ENCODE data around the gene UPK2. TPM values are rescaled to one million over a fixed set of nuclear protein-coding genes. Genes with fewer than 3 reads are reported as not detected.

The UPK2 gene
- total and polyA plus RNA-seq, 2 of the 13 experiments (the other 11 are each of a cell fraction or from before 2014, with no cell fraction given) = not detected

DNA sequence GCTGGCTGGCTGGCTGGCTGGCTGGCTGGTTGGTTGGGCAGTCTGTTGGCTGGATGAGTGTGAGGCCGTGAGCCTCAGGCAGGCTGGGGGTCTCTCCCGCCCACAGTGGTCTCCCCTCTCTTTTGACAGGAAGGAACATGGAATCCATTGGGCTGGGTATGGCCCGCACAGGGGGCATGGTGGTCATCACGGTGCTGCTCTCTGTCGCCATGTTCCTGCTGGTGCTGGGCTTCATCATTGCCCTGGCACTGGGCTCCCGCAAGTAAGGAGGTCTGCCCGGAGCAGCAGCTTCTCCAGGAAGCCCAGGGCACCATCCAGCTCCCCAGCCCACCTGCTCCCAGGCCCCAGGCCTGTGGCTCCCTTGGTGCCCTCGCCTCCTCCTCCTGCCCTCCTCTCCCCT lies 1.9 kb downstream of the UPK2 start:
- TF ChIP-seq ELK4 (CRISPR knock-in tag; IDR thresholded peaks at IDR 0.05; ENCODE audit: borderline replicate concordance) (no peak), PLRG1 (conservative IDR thresholded peaks at IDR 0.05) (no peak), PHF21A (CRISPR knock-in tag; IDR thresholded peaks at IDR 0.05) (no peak), KLF11 (CRISPR knock-in tag; IDR thresholded peaks at IDR 0.05) (no peak)
- TF ChIP-seq, protein P1, sequence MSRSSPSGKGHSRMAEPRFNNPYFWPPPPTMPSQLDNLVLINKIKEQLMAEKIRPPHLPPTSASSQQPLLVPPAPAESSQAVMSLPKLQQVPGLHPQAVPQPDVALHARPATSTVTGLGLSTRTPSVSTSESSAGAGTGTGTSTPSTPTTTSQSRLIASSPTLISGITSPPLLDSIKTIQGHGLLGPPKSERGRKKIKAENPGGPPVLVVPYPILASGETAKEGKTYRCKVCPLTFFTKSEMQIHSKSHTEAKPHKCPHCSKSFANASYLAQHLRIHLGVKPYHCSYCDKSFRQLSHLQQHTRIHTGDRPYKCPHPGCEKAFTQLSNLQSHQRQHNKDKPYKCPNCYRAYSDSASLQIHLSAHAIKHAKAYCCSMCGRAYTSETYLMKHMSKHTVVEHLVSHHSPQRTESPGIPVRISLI (CRISPR knock-in tag; IDR thresholded peaks at IDR 0.05; ENCODE audit: borderline replicate concordance) = no peak
- H3K27me3 ChIP-seq (ENCODE audit: control insufficient read depth in 1 of 2, insufficient read depth in 2 of 2, low read length in 2 of 2) = peaks cover 2 to 61% of the 10 kb centered on the region in 2 experiments; a peak in 4 of 5 replicates
- H4K20me1 ChIP-seq (ENCODE audit: insufficient read depth, low read length) = no peaks in the 10 kb centered on the region
- no peaks in the 10 kb centered on the region for H3K9me3 ChIP-seq (ENCODE audit: low read length)
- no peak overlapping the region for H3K27ac ChIP-seq (ENCODE audit: extremely low read length, insufficient read depth, low read length)
- POLR2A ChIA-PET = no interaction called here
- no peaks in the 10 kb centered on the region for H3K36me3 ChIP-seq (replicated peaks in 1 of 2; ENCODE audit: control insufficient read depth in 1 of 2, insufficient read depth in 2 of 2, low read length in 2 of 2)
- H3K9ac ChIP-seq (ENCODE audit: insufficient read depth, low read depth, low read length) = no peak overlapping the region
- H3K4me2 ChIP-seq (ENCODE audit: low read depth, low read length) = no peak overlapping the region
- no peak overlapping the region for H2AFZ ChIP-seq (ENCODE audit: low read length)
- no peaks in the 10 kb centered on the region for H3K79me2 ChIP-seq (ENCODE audit: insufficient read depth, low read length)
- no peaks in the 10 kb centered on the region; the same call in 1 of the 2 replicates for H3K4me1 ChIP-seq (ENCODE audit: insufficient read depth, low read length)
- FAIRE-seq = no peak
- no peak for ATAC-seq
- BruUV-seq (replicated peaks) = no TSS peak
- WGBS (ENCODE audit: low lambda C conversion rate) = 11% methylated on average over 3 of the region's 8 CpGs
- intact Hi-C loops (cut with micrococcal nuclease; ENCODE audit: unreplicated experiment) = no loop called here
- CTCF ChIA-PET (ENCODE audit: low intra/inter-chr PET ratio, low total read pairs) = no interaction called here
- DNase-seq (ENCODE audit: low spot score) = no peak
- no peak overlapping the region for H3K4me3 ChIP-seq (replicated peaks in 1 of 3; ENCODE audit: insufficient read depth in 1 of 3, low read depth in 2 of 3, low read length in 3 of 3)
- in situ Hi-C loops (cut with HindIII; ENCODE audit: extremely low pct_ligation_motif_present, low pct_unique_long_range_greater_than_20kb) = loop anchor here (5.0 kb wide), 1 partner anchor 266 kb away; no protein-coding TSS in a partner anchor

DNA sequence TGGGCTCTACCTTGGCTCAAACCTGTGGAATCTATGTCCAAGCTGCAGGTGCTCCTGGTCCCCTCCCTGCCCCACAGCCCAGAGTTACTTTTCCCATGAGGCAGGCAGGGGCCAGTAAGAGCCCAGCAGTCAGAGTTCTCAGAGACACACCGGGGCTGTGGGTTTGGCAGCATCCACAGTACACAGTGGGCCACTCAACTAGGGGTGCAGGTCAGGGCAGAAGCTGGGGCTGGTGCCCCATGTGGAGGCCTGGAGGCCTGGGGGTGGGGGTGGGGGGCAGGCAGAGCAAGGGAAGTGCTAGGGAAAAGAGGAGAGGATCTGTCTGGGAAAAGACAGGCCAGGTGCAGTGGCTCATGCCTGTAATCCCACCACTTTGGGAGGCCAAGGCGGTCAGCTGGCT lies 2.5 kb downstream of the UPK2 start:
- H3K4me1 ChIP-seq (ENCODE audit: insufficient read depth, low read length) = no peaks in the 10 kb centered on the region; the same call in 1 of the 2 replicates
- whole genome bisulfite sequencing (ENCODE audit: low lambda C conversion rate) = 6% methylated on average over 2 of the region's 2 CpGs
- intact Hi-C loops (cut with micrococcal nuclease; ENCODE audit: unreplicated experiment) (no loop called here), in situ Hi-C loops (cut with HindIII; ENCODE audit: extremely low pct_ligation_motif_present, low pct_unique_long_range_greater_than_20kb) (loop anchor here (5.0 kb wide), 1 partner anchor 266 kb away; no protein-coding TSS in a partner anchor)
- POLR2A ChIA-PET = no interaction called here
- H3K27me3 ChIP-seq (ENCODE audit: control insufficient read depth in 1 of 2, insufficient read depth in 2 of 2, low read length in 2 of 2) = peaks cover 2 to 58% of the 10 kb centered on the region in 2 experiments; a peak in 4 of 5 replicates
- FAIRE-seq (no peak), ATAC-seq (no peak), DNase-seq (ENCODE audit: low spot score) (no peak)
- TF ChIP-seq KMT2B (CRISPR knock-in tag; IDR thresholded peaks at IDR 0.05) (no peak), TBP (CRISPR knock-in tag; IDR thresholded peaks at IDR 0.05) (no peak), ZNF775 (CRISPR knock-in tag; IDR thresholded peaks at IDR 0.05; ENCODE audit: borderline replicate concordance) (no peak), CEBPG (CRISPR knock-in tag; IDR thresholded peaks at IDR 0.05) (no peak), POLR2AphosphoS5 (IDR thresholded peaks at IDR 0.05; ENCODE audit: low read depth, low read length) (no peak)
- TF ChIP-seq, protein P2, sequence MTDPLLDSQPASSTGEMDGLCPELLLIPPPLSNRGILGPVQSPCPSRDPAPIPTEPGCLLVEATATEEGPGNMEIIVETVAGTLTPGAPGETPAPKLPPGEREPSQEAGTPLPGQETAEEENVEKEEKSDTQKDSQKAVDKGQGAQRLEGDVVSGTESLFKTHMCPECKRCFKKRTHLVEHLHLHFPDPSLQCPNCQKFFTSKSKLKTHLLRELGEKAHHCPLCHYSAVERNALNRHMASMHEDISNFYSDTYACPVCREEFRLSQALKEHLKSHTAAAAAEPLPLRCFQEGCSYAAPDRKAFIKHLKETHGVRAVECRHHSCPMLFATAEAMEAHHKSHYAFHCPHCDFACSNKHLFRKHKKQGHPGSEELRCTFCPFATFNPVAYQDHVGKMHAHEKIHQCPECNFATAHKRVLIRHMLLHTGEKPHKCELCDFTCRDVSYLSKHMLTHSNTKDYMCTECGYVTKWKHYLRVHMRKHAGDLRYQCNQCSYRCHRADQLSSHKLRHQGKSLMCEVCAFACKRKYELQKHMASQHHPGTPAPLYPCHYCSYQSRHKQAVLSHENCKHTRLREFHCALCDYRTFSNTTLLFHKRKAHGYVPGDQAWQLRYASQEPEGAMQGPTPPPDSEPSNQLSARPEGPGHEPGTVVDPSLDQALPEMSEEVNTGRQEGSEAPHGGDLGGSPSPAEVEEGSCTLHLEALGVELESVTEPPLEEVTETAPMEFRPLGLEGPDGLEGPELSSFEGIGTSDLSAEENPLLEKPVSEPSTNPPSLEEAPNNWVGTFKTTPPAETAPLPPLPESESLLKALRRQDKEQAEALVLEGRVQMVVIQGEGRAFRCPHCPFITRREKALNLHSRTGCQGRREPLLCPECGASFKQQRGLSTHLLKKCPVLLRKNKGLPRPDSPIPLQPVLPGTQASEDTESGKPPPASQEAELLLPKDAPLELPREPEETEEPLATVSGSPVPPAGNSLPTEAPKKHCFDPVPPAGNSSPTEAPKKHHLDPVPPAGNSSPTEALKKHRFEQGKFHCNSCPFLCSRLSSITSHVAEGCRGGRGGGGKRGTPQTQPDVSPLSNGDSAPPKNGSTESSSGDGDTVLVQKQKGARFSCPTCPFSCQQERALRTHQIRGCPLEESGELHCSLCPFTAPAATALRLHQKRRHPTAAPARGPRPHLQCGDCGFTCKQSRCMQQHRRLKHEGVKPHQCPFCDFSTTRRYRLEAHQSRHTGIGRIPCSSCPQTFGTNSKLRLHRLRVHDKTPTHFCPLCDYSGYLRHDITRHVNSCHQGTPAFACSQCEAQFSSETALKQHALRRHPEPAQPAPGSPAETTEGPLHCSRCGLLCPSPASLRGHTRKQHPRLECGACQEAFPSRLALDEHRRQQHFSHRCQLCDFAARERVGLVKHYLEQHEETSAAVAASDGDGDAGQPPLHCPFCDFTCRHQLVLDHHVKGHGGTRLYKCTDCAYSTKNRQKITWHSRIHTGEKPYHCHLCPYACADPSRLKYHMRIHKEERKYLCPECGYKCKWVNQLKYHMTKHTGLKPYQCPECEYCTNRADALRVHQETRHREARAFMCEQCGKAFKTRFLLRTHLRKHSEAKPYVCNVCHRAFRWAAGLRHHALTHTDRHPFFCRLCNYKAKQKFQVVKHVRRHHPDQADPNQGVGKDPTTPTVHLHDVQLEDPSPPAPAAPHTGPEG (CRISPR knock-in tag; IDR thresholded peaks at IDR 0.05) = no peak
- no peak overlapping the region for H3K4me3 ChIP-seq (replicated peaks in 1 of 3; ENCODE audit: insufficient read depth in 1 of 3, low read depth in 2 of 3, low read length in 3 of 3)
- no peaks in the 10 kb centered on the region for H3K9me3 ChIP-seq (ENCODE audit: low read length)
- no peaks in the 10 kb centered on the region for H4K20me1 ChIP-seq (ENCODE audit: insufficient read depth, low read length)
- no TSS peak for BruUV-seq (replicated peaks)
- H2AFZ ChIP-seq (ENCODE audit: low read length) = no peak overlapping the region
- H3K36me3 ChIP-seq (replicated peaks in 1 of 2; ENCODE audit: control insufficient read depth in 1 of 2, insufficient read depth in 2 of 2, low read length in 2 of 2) = no peaks in the 10 kb centered on the region
- CTCF ChIA-PET (ENCODE audit: low intra/inter-chr PET ratio, low total read pairs) = no interaction called here
- no peaks in the 10 kb centered on the region for H3K79me2 ChIP-seq (ENCODE audit: insufficient read depth, low read length)
- H3K4me2 ChIP-seq (ENCODE audit: low read depth, low read length) = no peak overlapping the region
- no peak overlapping the region for H3K27ac ChIP-seq (ENCODE audit: extremely low read length, insufficient read depth, low read length)
- H3K9ac ChIP-seq (ENCODE audit: insufficient read depth, low read depth, low read length) = no peak overlapping the region

Data from HepG2 (cell line).